NB4 (cell line): Measurements from ENCODE around the gene DLG2.

ENCODE experiments used
- MYC ChIP-seq: IDR thresholded peaks from 2 replicates; pipeline ENCODE4 v1.6.1; 2011; ENCODE audit warnings: low read depth, low read length
- POLR2A ChIP-seq: IDR thresholded peaks from 2 replicates; pipeline ENCODE4 v1.6.1; 2011; ENCODE audit warnings: mild to moderate bottlenecking; ENCODE audit not compliant: insufficient read length; ENCODE audit errors: extremely low read depth
- TF ChIP-seq, protein P1 (sequence below): IDR thresholded peaks from one replicate; pipeline ENCODE4 v1.5.1; 2012; ENCODE audit warnings: low read depth, low read length
- TF ChIP-seq, protein P2 (sequence below): IDR thresholded peaks from 2 replicates; pipeline ENCODE4 v1.6.1; 2011; ENCODE audit warnings: low read depth, low read length

DNA sequence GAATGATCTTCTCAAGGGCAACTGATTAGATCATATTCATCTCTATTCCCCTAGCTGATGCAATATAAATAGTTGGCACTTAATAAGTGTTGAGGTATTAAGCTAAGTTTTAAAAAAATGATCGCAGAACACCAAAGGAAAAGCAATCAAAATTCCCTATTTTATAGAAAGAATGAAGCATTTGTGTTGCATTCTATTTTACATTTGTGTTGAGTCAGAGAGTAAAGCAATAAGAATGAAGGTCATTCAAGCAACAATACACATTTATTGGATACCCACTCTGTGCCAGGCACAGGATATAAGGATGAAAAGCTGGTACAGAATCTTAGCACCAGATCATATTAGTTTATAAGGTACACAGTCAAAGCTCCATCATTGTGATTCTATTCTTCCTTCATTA, 1654.6 kb downstream of the DLG2 start:
- TF ChIP-seq POLR2A (no peak), MYC (no peak)
- TF ChIP-seq, protein P1, sequence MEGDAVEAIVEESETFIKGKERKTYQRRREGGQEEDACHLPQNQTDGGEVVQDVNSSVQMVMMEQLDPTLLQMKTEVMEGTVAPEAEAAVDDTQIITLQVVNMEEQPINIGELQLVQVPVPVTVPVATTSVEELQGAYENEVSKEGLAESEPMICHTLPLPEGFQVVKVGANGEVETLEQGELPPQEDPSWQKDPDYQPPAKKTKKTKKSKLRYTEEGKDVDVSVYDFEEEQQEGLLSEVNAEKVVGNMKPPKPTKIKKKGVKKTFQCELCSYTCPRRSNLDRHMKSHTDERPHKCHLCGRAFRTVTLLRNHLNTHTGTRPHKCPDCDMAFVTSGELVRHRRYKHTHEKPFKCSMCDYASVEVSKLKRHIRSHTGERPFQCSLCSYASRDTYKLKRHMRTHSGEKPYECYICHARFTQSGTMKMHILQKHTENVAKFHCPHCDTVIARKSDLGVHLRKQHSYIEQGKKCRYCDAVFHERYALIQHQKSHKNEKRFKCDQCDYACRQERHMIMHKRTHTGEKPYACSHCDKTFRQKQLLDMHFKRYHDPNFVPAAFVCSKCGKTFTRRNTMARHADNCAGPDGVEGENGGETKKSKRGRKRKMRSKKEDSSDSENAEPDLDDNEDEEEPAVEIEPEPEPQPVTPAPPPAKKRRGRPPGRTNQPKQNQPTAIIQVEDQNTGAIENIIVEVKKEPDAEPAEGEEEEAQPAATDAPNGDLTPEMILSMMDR = no peak
- TF ChIP-seq, protein P2, sequence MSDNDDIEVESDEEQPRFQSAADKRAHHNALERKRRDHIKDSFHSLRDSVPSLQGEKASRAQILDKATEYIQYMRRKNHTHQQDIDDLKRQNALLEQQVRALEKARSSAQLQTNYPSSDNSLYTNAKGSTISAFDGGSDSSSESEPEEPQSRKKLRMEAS = no peak
